Neural cell (in vitro differentiated cells): ENCODE measurements around the gene SUPT3H. TPM values are rescaled to one million over a fixed set of nuclear protein-coding genes. Genes with fewer than 3 reads are reported as not detected.

Source experiments
- H2AFZ ChIP-seq: fragments of 200-600, 300-800 bp; sonication (generic), shearing (Covaris generic); 2 replicates; pipeline ENCODE4 v1.6.0; 2014; ENCODE audit warnings: low read depth, mild to moderate bottlenecking, antibody characterized with exemption, low read length, moderate library complexity
- H3F3A ChIP-seq: fragments of 200-600 bp; shearing (Covaris generic); 2 replicates; pipeline ENCODE4 v1.6.1; 2016; ENCODE audit warnings: mild to moderate bottlenecking, moderate library complexity, mixed read lengths, antibody characterized with exemption, low read length; ENCODE audit not compliant: insufficient read depth, poor library complexity, severe bottlenecking
- H3K27ac ChIP-seq: fragments of 200-600, 300-800 bp; sonication (generic), shearing (Covaris generic); 2 replicates; pipeline ENCODE4 v1.5.1; 2014; ENCODE audit warnings: mild to moderate bottlenecking, low read length, moderate library complexity
- H3K27me3 ChIP-seq: fragments of 300-800, 200-600 bp; sonication (generic), shearing (Covaris generic); 2 replicates; pipeline ENCODE4 v1.6.0; 2014; ENCODE audit warnings: mild to moderate bottlenecking, low read depth, low read length, moderate library complexity; ENCODE audit not compliant: insufficient read depth
- H3K36me3 ChIP-seq: fragments of 300-800, 200-600 bp; sonication (generic), shearing (Covaris generic); 2 replicates; pipeline ENCODE4 v1.5.1; 2014; ENCODE audit warnings: mild to moderate bottlenecking, antibody characterized with exemption, low read length, moderate library complexity; ENCODE audit not compliant: insufficient read depth
- H3K4me2 ChIP-seq: fragments of 300-800, 200-600 bp; sonication (generic), shearing (Covaris generic); 2 replicates; pipeline ENCODE4 v1.6.0; 2014; ENCODE audit warnings: mild to moderate bottlenecking, low read length
- H3K4me3 ChIP-seq: fragments of 300-800, 200-600 bp; sonication (generic), shearing (Covaris generic); 2 replicates; pipeline ENCODE4 v1.5.1; 2014; ENCODE audit warnings: mild to moderate bottlenecking, low read length, moderate library complexity
- H3K79me2 ChIP-seq: fragments of 200-600 bp; shearing (Covaris generic); replicated peaks from 2 replicates; pipeline ENCODE4 v1.6.0; 2014; ENCODE audit warnings: mild to moderate bottlenecking, low read length, moderate library complexity; ENCODE audit not compliant: insufficient read depth
- H3K9ac ChIP-seq: fragments of 300-800, 200-600 bp; sonication (generic), shearing (Covaris generic); 2 replicates; pipeline ENCODE4 v1.6.1; 2016; ENCODE audit warnings: mild to moderate bottlenecking, low read length, mixed read lengths
- H3K9me2 ChIP-seq: fragments of 200-600 bp; shearing (Covaris generic); 2 replicates; pipeline ENCODE4 v1.6.1; 2016; ENCODE audit warnings: mild to moderate bottlenecking, low read length, mixed read lengths; ENCODE audit not compliant: insufficient read depth
- H3K9me3 ChIP-seq: fragments of 200-600, 300-800 bp; sonication (generic), shearing (Covaris generic); 2 replicates; pipeline ENCODE4 v1.6.1; 2016; ENCODE audit warnings: mild to moderate bottlenecking, mixed run types, low read length, moderate library complexity, mixed read lengths
- H4K20me1 ChIP-seq: fragments of 200-600 bp; shearing (Covaris generic); 2 replicates; pipeline ENCODE4 v1.6.1; 2016; ENCODE audit warnings: mild to moderate bottlenecking, mixed run types; ENCODE audit not compliant: insufficient read depth
- CTCF ChIP-seq: fragments of 450-650 bp; IDR thresholded peaks from 2 replicates; pipeline ENCODE4 v1.5.1; 2014; ENCODE audit warnings: antibody characterized with exemption, mild to moderate bottlenecking, moderate library complexity; ENCODE audit not compliant: poor library complexity, severe bottlenecking
- EP300 ChIP-seq: fragments of 450-650 bp; conservative IDR thresholded peaks from 2 replicates; pipeline ENCODE4 v1.6.1; 2014; ENCODE audit warnings: antibody characterized with exemption, mild to moderate bottlenecking, moderate library complexity; ENCODE audit not compliant: poor library complexity, severe bottlenecking
- EZH2 ChIP-seq: fragments of 200-600, 300-800 bp; shearing (Covaris generic), sonication (generic); IDR thresholded peaks from 2 replicates; pipeline ENCODE4 v1.6.1; 2014; ENCODE audit warnings: antibody characterized with exemption, low read length, borderline replicate concordance, mild to moderate bottlenecking; ENCODE audit not compliant: insufficient read depth, poor library complexity, severe bottlenecking
- MXI1 ChIP-seq: fragments of 450-650 bp; conservative IDR thresholded peaks from 2 replicates; pipeline ENCODE4 v1.6.1; 2014; ENCODE audit warnings: antibody characterized with exemption, mild to moderate bottlenecking; ENCODE audit not compliant: poor library complexity, severe bottlenecking
- POLR2AphosphoS5 ChIP-seq: IDR thresholded peaks from 2 replicates; pipeline ENCODE4 v1.6.1; 2012
- RAD21 ChIP-seq: fragments of 450-650 bp; conservative IDR thresholded peaks from 2 replicates; pipeline ENCODE4 v1.6.1; 2014; ENCODE audit warnings: antibody characterized with exemption, mild to moderate bottlenecking, moderate library complexity
- REST ChIP-seq: IDR thresholded peaks from 2 replicates; pipeline ENCODE4 v1.6.1; 2012; ENCODE audit warnings: borderline replicate concordance
- SMC3 ChIP-seq: fragments of 450-650 bp; conservative IDR thresholded peaks from 2 replicates; pipeline ENCODE4 v1.6.1; 2014; ENCODE audit warnings: antibody characterized with exemption, mild to moderate bottlenecking, moderate library complexity; ENCODE audit not compliant: poor library complexity
- TAF1 ChIP-seq: IDR thresholded peaks from 2 replicates; pipeline ENCODE4 v1.6.1; 2012; ENCODE audit warnings: low read depth
- polyA plus RNA-seq: library from polyadenylated mRNA; depleted of rRNA; stranded (reverse); fragments of >200 nt; gene quantifications from 2 replicates; pipeline ENCODE4 v1.2.3, GENCODE V29; 2014

The SUPT3H gene
- polyA plus RNA-seq, 1 donor from 2014 or later, result 6.8 TPM

- no peaks in the 10 kb centered on the region for H3K79me2 ChIP-seq
- TF ChIP-seq RAD21 (no peak), POLR2AphosphoS5 (no peak), REST (no peak), EZH2 (no peak), SMC3 (no peak), CTCF (no peak), EP300 (no peak), MXI1 (no peak), TAF1 (no peak)
- no peaks in the 10 kb centered on the region for H4K20me1 ChIP-seq
Measured at GRCh38 chr6:45038226-45038625, 339.5 kb downstream of the SUPT3H start.

GRCh38 chr6:45036103-45036502 is 341.6 kb downstream of the SUPT3H start:
- no peaks in the 10 kb centered on the region for H4K20me1 ChIP-seq
- H3K9me3 ChIP-seq, result no peaks in the 10 kb centered on the region
- no peaks in the 10 kb centered on the region for H3K9me2 ChIP-seq
- H3K4me3 ChIP-seq, result no peak overlapping the region
- no peaks in the 10 kb centered on the region for H3K79me2 ChIP-seq
- H3K36me3 ChIP-seq, result no peaks in the 10 kb centered on the region
- H3F3A ChIP-seq, result no peaks in the 10 kb centered on the region
- no peaks in the 10 kb centered on the region for H3K27me3 ChIP-seq
- no peak overlapping the region for H2AFZ ChIP-seq
- no peak overlapping the region for H3K4me2 ChIP-seq
- H3K9ac ChIP-seq, result no peak overlapping the region
- no peak overlapping the region for H3K27ac ChIP-seq
- TF ChIP-seq MXI1 (no peak), EZH2 (no peak), POLR2AphosphoS5 (no peak), REST (no peak), SMC3 (no peak), RAD21 (no peak), TAF1 (no peak), CTCF (no peak), EP300 (no peak)

More at GRCh38 chr6:45038226-45038625, 339.5 kb downstream of the SUPT3H start:
- Histone ChIP-seq H3K9me3 (no peaks in the 10 kb centered on the region), H3F3A (no peaks in the 10 kb centered on the region), H3K4me3 (no peak overlapping the region), H3K36me3 (no peaks in the 10 kb centered on the region), H3K27me3 (no peaks in the 10 kb centered on the region), H3K9me2 (no peaks in the 10 kb centered on the region), H3K9ac (no peak overlapping the region), H3K4me2 (no peak overlapping the region), H3K27ac (no peak overlapping the region), H2AFZ (no peak overlapping the region)
